K562 (cell line): ENCODE data around the gene LRRC1. TPM values are rescaled to one million over a fixed set of nuclear protein-coding genes. Genes with fewer than 3 reads are reported as not detected.

Experiments
- ATAC-seq: fragments of 200-7000 bp; cut with Tn5 transposase; 3 replicates; pipeline ENCODE4 v1.9.1; 2020; ENCODE audit warnings: moderate library complexity
- BruUV-seq: library from RNA; stranded (reverse); fragments of 400-500 nt; replicated peaks from 2 replicates; lab custom pipeline; 2021; lab: Mats Ljungman, UMichigan
- CTCF ChIA-PET: fragments of 300-600 bp; formaldehyde crosslinking; extraction: SDS; loops from one replicate; lab custom pipeline; 2021; ENCODE audit warnings: low intra/inter-chr PET ratio; lab: Yijun Ruan, JAX
- POLR2A ChIA-PET: fragments of 300-600, 350-650 bp; sonication (Branson Sonifier 250); formaldehyde crosslinking; extraction: SDS; loops from one replicate; lab custom pipeline; 2021; ENCODE audit warnings: antibody characterized with exemption, inconsistent platforms; lab: Yijun Ruan, JAX
- DNase-seq, 4 experiments: peaks; one replicate each; pipeline versions ENCODE4 v3.0.0 to v3.0.0-alpha.2; 2011 to 2018; ENCODE audit warnings: low spot score in 3 of 4, mixed read lengths in 3 of 4; ENCODE audit errors: extremely low read depth in 1 of 4
- FAIRE-seq: peaks from 2 replicates; lab custom pipeline; 2011; peaks lifted over from hg19 to GRCh38; lab: Jason Lieb, UNC
- H2AFZ ChIP-seq: 2 replicates; pipeline ENCODE4 v1.6.0; 2011; ENCODE audit warnings: low read depth, low read length, control low read depth, inconsistent platforms
- H3K27ac ChIP-seq: fragments of 200-600 bp; 3 replicates; pipeline ENCODE4 v1.8.0; 2011; ENCODE audit warnings: low read depth, mild to moderate bottlenecking, control low read depth, inconsistent platforms, low read length, moderate library complexity, mixed read lengths; ENCODE audit errors: extremely low read depth
- H3K27me3 ChIP-seq, 2 experiments: fragments of 300-600 bp in 1 of 2; 2 replicates in 1 of 2; 3 replicates in 1 of 2; pipeline versions ENCODE4 v1.6.0 to v1.8.0; 2011; ENCODE audit warnings: inconsistent platforms in 2 of 2, low read length in 2 of 2, mild to moderate bottlenecking in 1 of 2, mixed read lengths in 1 of 2, moderate library complexity in 1 of 2; ENCODE audit not compliant: control insufficient read depth in 2 of 2, insufficient read depth in 2 of 2
- H3K36me3 ChIP-seq: fragments of 300-600 bp; 3 replicates; pipeline ENCODE4 v1.8.0; 2011; ENCODE audit warnings: mild to moderate bottlenecking, low read length, inconsistent platforms; ENCODE audit not compliant: control insufficient read depth, insufficient read depth
- H3K4me1 ChIP-seq, 2 experiments: fragments of 200-600 bp in 1 of 2; replicated peaks in 1 of 2; 2 replicates in 1 of 2; 3 replicates in 1 of 2; pipeline versions ENCODE4 v1.5.1 to v1.8.0; 2011; ENCODE audit warnings: inconsistent platforms in 2 of 2, low read length in 2 of 2, mild to moderate bottlenecking in 1 of 2, mixed read lengths in 1 of 2, moderate library complexity in 1 of 2; ENCODE audit not compliant: control insufficient read depth in 2 of 2, insufficient read depth in 2 of 2
- H3K4me2 ChIP-seq: 2 replicates; pipeline ENCODE4 v1.6.1; 2011; ENCODE audit warnings: low read length, control low read depth, inconsistent platforms, mixed read lengths; ENCODE audit not compliant: insufficient read depth
- H3K4me3 ChIP-seq: fragments of 200-600 bp; sonication (generic), shearing (Covaris generic); 2 replicates; pipeline ENCODE4 v1.5.1; 2016; ENCODE audit warnings: control low read depth, inconsistent platforms
- H3K79me2 ChIP-seq: fragments of 200-600 bp; 3 replicates; pipeline ENCODE4 v1.8.0; 2011; ENCODE audit warnings: low read length, inconsistent platforms; ENCODE audit not compliant: control insufficient read depth, insufficient read depth
- H3K9ac ChIP-seq, 2 experiments: 2 replicates each; pipeline versions ENCODE4 v1.6.0 to v1.6.1; 2011; ENCODE audit warnings: low read depth in 2 of 2, low read length in 2 of 2, control low read depth in 1 of 2, inconsistent platforms in 1 of 2, mild to moderate bottlenecking in 1 of 2, mixed read lengths in 1 of 2; ENCODE audit not compliant: insufficient read depth in 1 of 2
- H3K9me1 ChIP-seq: one replicate; pipeline ENCODE4 v1.6.0; 2011; ENCODE audit warnings: inconsistent platforms, mild to moderate bottlenecking, low read length, moderate library complexity; ENCODE audit not compliant: control insufficient read depth, insufficient read depth
- H3K9me3 ChIP-seq: replicated peaks from 2 replicates; pipeline ENCODE4 v1.5.1; 2011; ENCODE audit warnings: low read depth, low read length, inconsistent platforms; ENCODE audit not compliant: control insufficient read depth, insufficient read depth
- H4K20me1 ChIP-seq: replicated peaks from 2 replicates; pipeline ENCODE4 v1.6.1; 2011; ENCODE audit warnings: low read length, inconsistent platforms, mixed read lengths; ENCODE audit not compliant: control insufficient read depth, insufficient read depth
- ARID3A ChIP-seq: IDR thresholded peaks from 2 replicates; pipeline ENCODE4 v1.6.1; 2012; ENCODE audit warnings: low read depth, low read length, improper control_type of control experiment, borderline replicate concordance
- FOXO4 ChIP-seq: fragments of 450-650 bp; formaldehyde crosslinking; IDR thresholded peaks from 2 replicates; pipeline ENCODE4 v1.4.0; 2020; ENCODE audit warnings: mild to moderate bottlenecking, moderate library complexity
- HEY1 ChIP-seq: fragments of 250-450 bp; sonication (Bioruptor Pico); IDR thresholded peaks from 2 replicates; pipeline ENCODE4 v1.5.0; 2020; ENCODE audit warnings: mild to moderate bottlenecking, moderate library complexity, borderline replicate concordance
- MLX ChIP-seq, 2 experiments: fragments of 450-650 bp in 1 of 2; sonication (generic) in 1 of 2; formaldehyde crosslinking; conservative IDR thresholded peaks; 2 replicates each; pipeline versions ENCODE4 v1.4.0 to v1.8.1; 2020 to 2022; ENCODE audit warnings: mild to moderate bottlenecking in 1 of 2, missing genetic modification reagents in 1 of 2
- MTA2 ChIP-seq: fragments of 450-650 bp; IDR thresholded peaks from 2 replicates; pipeline ENCODE4 v1.6.1; 2016; ENCODE audit warnings: low read depth
- NONO ChIP-seq, 2 experiments: fragments of 200-400 bp in 1 of 2; fragments of 450-650 bp in 1 of 2; formaldehyde crosslinking in 1 of 2; IDR thresholded peaks; 2 replicates each; pipeline ENCODE4 v1.6.1; 2017; ENCODE audit warnings: low read depth in 2 of 2, mild to moderate bottlenecking in 2 of 2, moderate library complexity in 2 of 2, low read length in 1 of 2
- POLR2A ChIP-seq: fragments of 450-650 bp; conservative IDR thresholded peaks from 2 replicates; pipeline ENCODE4 v1.6.1; 2016
- SUPT5H ChIP-seq: fragments of 450-650 bp; IDR thresholded peaks from 2 replicates; pipeline ENCODE4 v1.6.1; 2016
- ZNF316 ChIP-seq: fragments of 450-650 bp; IDR thresholded peaks from 2 replicates; pipeline ENCODE4 v1.6.1; 2016
- ZNF354B ChIP-seq: fragments of 250-450 bp; sonication (Bioruptor Pico); IDR thresholded peaks from 2 replicates; pipeline ENCODE4 v1.4.0; 2020
- WGBS: fragments of 100-300 bp; shearing (Covaris generic); methylation state at CpG from one replicate; pipeline ENCODE4 v1.1.6; 2016; ENCODE audit warnings: low coverage, mixed read lengths; ENCODE audit not compliant: insufficient coverage; ENCODE audit errors: missing lambda C conversion rate; 5-methylcytosine and 5-hydroxymethylcytosine counted together
- in situ Hi-C: fragments of 300-500 bp; cut with MboI; formaldehyde crosslinking; loops from 4 replicates; pipeline ENCODE4 v1.15.0; 2018; ENCODE audit warnings: inconsistent platforms, mixed read lengths
- intact Hi-C: fragments of 100-400 bp; cut with micrococcal nuclease; formaldehyde crosslinking; loops from 2 replicates; pipeline ENCODE4 v1.14.2; 2022
- polyA plus RNA-seq, 8 experiments: library from polyadenylated mRNA; depleted of rRNA in 4 of 8; stranded (reverse) in 5 of 8; unstranded in 3 of 8; fragments of >200 nt; fragmentation: Nextera tagmentation in 2 of 8; fragmentation: Illumina TruSeq in 1 of 8; extraction: Ambion mirVana in 2 of 8; extraction: Trizol in 1 of 8; gene quantifications; 2 replicates each; pipeline versions ENCODE4 v1.2.1 to v1.2.3, GENCODE V29; 2011 to 2014; ENCODE audit warnings: inconsistent platforms in 1 of 8, missing spikeins in 1 of 8
- total RNA-seq, 7 experiments: library from RNA; depleted of rRNA in 6 of 7; stranded (reverse); fragments of >200 nt in 6 of 7; fragmentation: Illumina TruSeq in 2 of 7; extraction: Trizol in 2 of 7; gene quantifications; 2 replicates each; pipeline versions ENCODE4 v1.2.1 to v1.2.3, GENCODE V29; 2011 to 2021; ENCODE audit warnings: low replicate concordance in 1 of 7
- TF ChIP-seq, protein P1 (sequence below): sonication (generic); formaldehyde crosslinking; IDR thresholded peaks from 2 replicates; pipeline ENCODE4 v1.8.0; 2022; ENCODE audit warnings: missing genetic modification reagents, mild to moderate bottlenecking, borderline replicate concordance

LRRC1 gene
- total and polyA plus RNA-seq, 9 of the 15 experiments (the other 6 are each of a cell fraction or from before 2014, with no cell fraction given), result not detected

DNA sequence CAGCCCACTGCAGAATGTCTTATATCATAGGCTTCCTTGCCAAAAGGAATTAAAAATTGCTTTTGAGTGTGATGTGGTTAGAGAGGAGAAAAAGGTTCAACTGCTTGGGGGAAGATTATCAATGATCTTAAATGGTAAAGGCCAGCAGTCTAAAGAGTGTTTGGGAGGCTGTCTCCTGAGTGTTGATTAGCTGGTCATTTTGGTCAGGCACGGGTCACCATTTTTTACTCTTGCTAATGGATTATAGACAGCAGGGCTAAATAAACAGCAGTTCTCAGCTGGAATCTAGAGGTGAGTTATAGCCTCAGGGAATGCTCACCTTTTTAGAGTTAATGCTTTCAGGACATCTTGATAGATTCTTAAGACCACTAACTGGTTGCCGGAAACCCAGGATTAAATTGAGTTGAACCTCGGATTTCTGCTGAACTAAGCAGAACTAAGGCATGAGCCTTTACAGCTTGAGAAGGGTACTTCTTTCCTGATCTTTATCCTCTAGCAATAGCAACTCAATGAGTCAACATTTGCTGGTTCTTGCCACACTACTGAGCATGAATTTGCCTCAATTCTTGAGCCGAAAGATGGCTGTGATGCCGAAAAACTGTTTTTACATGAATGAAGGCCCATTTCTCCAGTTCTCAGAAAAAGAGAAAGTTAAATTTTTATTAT, 120.4 kb downstream of the LRRC1 start:
- in situ Hi-C loops, result no loop called here

DNA sequence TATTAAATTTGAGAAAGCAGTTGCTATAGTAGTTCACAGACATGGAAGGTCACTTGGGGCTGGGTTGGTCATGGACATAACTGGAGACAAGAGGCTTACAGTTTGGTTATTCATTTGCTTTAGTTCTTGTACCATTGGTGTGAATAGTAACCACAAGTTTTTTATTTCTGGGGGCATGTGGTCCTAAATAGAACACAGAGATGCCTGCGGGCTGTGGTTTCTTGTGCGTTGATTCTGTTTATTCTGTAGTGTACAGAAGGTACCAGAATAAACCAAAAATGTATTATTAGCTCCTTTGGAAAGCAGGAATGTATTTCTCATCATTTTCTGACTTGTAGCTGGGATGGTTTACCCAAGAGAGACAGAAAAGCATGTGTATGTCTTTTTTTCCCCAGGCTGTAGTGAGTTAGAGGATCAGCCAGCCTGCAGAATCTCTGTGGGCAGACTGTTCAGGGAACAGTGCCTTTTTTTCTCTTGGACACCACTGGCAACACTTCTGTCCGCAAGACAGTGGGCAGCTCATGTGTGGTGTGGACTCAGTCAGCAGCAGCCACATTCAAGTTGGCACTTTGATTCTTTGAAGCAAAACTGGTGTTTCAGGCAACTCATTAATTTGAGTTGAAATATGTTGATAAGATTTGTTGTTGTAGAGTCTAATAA, 122.1 kb downstream of the LRRC1 start:
- no peaks in the 10 kb centered on the region for H3K9me3 ChIP-seq
- no peak overlapping the region for H2AFZ ChIP-seq
- no TSS peak for BruUV-seq
- in situ Hi-C loops, result no loop called here
- no peak overlapping the region for H3K4me2 ChIP-seq
- no peak for DNase-seq
- no peak for ATAC-seq
- intact Hi-C loops, result no loop called here
- no peaks in the 10 kb centered on the region for H3K4me1 ChIP-seq
- 0% methylated on average over 3 of the region's 3 CpGs for WGBS
- H4K20me1 ChIP-seq, result no peaks in the 10 kb centered on the region
- no peak overlapping the region for H3K9ac ChIP-seq
- no peaks in the 10 kb centered on the region for H3K36me3 ChIP-seq
- no peak overlapping the region for H3K4me3 ChIP-seq
- H3K79me2 ChIP-seq, result no peaks in the 10 kb centered on the region
- FAIRE-seq, result no peak
- POLR2A ChIA-PET, result no interaction called here
- H3K27ac ChIP-seq, result no peak overlapping the region
- H3K27me3 ChIP-seq, result no peaks in the 10 kb centered on the region
- no peaks in the 10 kb centered on the region for H3K9me1 ChIP-seq
- CTCF ChIA-PET, result no interaction called here
- no peak for TF ChIP-seq FOXO4
- no peak for TF ChIP-seq MLX (CRISPR knock-in tag; conservative IDR thresholded peaks at IDR 0.05)
- no peak for TF ChIP-seq NONO (IDR thresholded peaks at IDR 0.05; ENCODE audit: low read depth in 2 of 2, low read length in 1 of 2)
- TF ChIP-seq SUPT5H, result no peak
- TF ChIP-seq POLR2A, result no peak
- TF ChIP-seq, protein P1, sequence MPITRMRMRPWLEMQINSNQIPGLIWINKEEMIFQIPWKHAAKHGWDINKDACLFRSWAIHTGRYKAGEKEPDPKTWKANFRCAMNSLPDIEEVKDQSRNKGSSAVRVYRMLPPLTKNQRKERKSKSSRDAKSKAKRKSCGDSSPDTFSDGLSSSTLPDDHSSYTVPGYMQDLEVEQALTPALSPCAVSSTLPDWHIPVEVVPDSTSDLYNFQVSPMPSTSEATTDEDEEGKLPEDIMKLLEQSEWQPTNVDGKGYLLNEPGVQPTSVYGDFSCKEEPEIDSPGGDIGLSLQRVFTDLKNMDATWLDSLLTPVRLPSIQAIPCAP (CRISPR knock-in tag), result no peak
- TF ChIP-seq ARID3A, result no peak
- TF ChIP-seq MTA2, result no peak

More for the DNA sequence above, 120.4 kb downstream of the LRRC1 start:
- Histone ChIP-seq H3K4me3 (no peak overlapping the region), H3K9me3 (no peaks in the 10 kb centered on the region), H3K36me3 (no peaks in the 10 kb centered on the region), H3K27me3 (no peaks in the 10 kb centered on the region), H3K4me2 (no peak overlapping the region), H3K9me1 (no peaks in the 10 kb centered on the region), H3K79me2 (no peaks in the 10 kb centered on the region), H3K27ac (no peak overlapping the region), H2AFZ (no peak overlapping the region), H4K20me1 (no peaks in the 10 kb centered on the region), H3K4me1 (no peaks in the 10 kb centered on the region), H3K9ac (no peak overlapping the region)
- intact Hi-C loops, result no loop called here
- POLR2A ChIA-PET, result interaction anchor here (0.5 kb wide), 1 partner anchor 51 kb away, joined by 3 read pairs; no protein-coding TSS in a partner anchor
- FAIRE-seq (no peak), DNase-seq (no peak), ATAC-seq (no peak)
- TF ChIP-seq ZNF354B (no peak), HEY1 (CRISPR knock-in tag) (no peak), ZNF316 (peak; percentile 35; the same call in 1 of the 2 replicates)
- BruUV-seq, result no TSS peak
- CTCF ChIA-PET, result no interaction called here
- WGBS, result 1% methylated on average over 5 of the region's 5 CpGs
